ENCODE data around the gene NDNF.

The NDNF gene

GRCh38 chr4:121014544-121014943, 57.8 kb downstream of the NDNF start:
- DNase-seq (ENCODE audit: low read depth): no peak

- no peak for DNase-seq (ENCODE audit: low read depth)
Observed at GRCh38 chr4:121011780-121012340, 60.5 kb downstream of the NDNF start.

GRCh38 chr4:121011138-121011537, 61.2 kb downstream of the NDNF start:
- DNase-seq (ENCODE audit: low read depth): no peak

GRCh38 chr4:121009578-121010478, 62.5 kb downstream of the NDNF start:
- no peak for DNase-seq (ENCODE audit: low read depth)

GRCh38 chr4:121007660-121008059, 64.7 kb downstream of the NDNF start:
- DNase-seq (ENCODE audit: low read depth): no peak

GRCh38 chr4:121003863-121004262, 68.5 kb downstream of the NDNF start:
- DNase-seq (ENCODE audit: low read depth): no peak

GRCh38 chr4:120995266-120996010, 76.9 kb downstream of the NDNF start:
- no peak for DNase-seq (ENCODE audit: low read depth)

- no peak for DNase-seq (ENCODE audit: low read depth)
Observed at GRCh38 chr4:120994521-120994920, 77.8 kb downstream of the NDNF start.

GRCh38 chr4:120991885-120992284, 80.5 kb downstream of the NDNF start:
- no peak for DNase-seq (ENCODE audit: low read depth)

- DNase-seq (ENCODE audit: low read depth): no peak
Observed at GRCh38 chr4:120990246-120990645, 82.1 kb downstream of the NDNF start.

Data from T-helper 22 cell (primary cell).